T-cell (primary cell): ENCODE results near the gene SERPINB10. TPM values are rescaled to one million over a fixed set of nuclear protein-coding genes. Genes with fewer than 3 reads are reported as not detected.

ENCODE experiments used
- ATAC-seq, 4 experiments: fragments of 200-7000 bp in 3 of 4; fragments of 150-1000 bp in 1 of 4; cut with Tn5 transposase; replicated peaks in 1 of 4; 1 replicate in 3 of 4; 2 replicates in 1 of 4; pipeline ENCODE4 v1.10.0; 2021; ENCODE audit warnings: moderate library complexity in 3 of 4, mild to moderate bottlenecking in 2 of 4, moderate number of reproducible peaks in 1 of 4
- CTCF ChIA-PET, 2 donors: fragments of 300-600 bp; sonication (Branson Sonifier 250); formaldehyde crosslinking; loops; one replicate each; lab custom pipeline; 2022; ENCODE audit warnings: antibody characterized with exemption in 2 of 2; lab: Charles Lee
- POLR2A ChIA-PET, 2 donors: fragments of 300-600 bp; sonication (Branson Sonifier 250); formaldehyde crosslinking; loops; one replicate each; lab custom pipeline; 2022; ENCODE audit warnings: antibody characterized with exemption in 2 of 2; lab: Charles Lee
- DNase-seq, 35 experiments: peaks; one replicate each; pipeline versions ENCODE4 v3.0.0 to v3.0.0-alpha.2; 2013 to 2023
- H3K27ac ChIP-seq: one replicate; pipeline ENCODE4 v1.5.1; 2013; ENCODE audit warnings: low read length
- H3K27me3 ChIP-seq, 2 experiments: replicated peaks in 1 of 2; 1 replicate in 1 of 2; 2 replicates in 1 of 2; pipeline versions ENCODE4 v1.6.1 to v1.7.0; 2013; ENCODE audit warnings: low read length in 1 of 2, mixed read lengths in 1 of 2; ENCODE audit not compliant: control insufficient read depth in 2 of 2, insufficient read depth in 2 of 2; ENCODE audit errors: extremely low read depth in 1 of 2
- H3K36me3 ChIP-seq, 2 donors: 1 replicate in 1 of 2; 2 replicates in 1 of 2; pipeline versions ENCODE4 v1.6.1 to v1.7.0; 2013; ENCODE audit warnings: low read length in 1 of 2; ENCODE audit not compliant: control insufficient read depth in 2 of 2, insufficient read depth in 1 of 2; ENCODE audit errors: extremely low read depth in 1 of 2
- H3K4me1 ChIP-seq, 2 experiments: 1 replicate in 1 of 2; 2 replicates in 1 of 2; pipeline versions ENCODE4 v1.6.1 to v1.7.0; 2013; ENCODE audit warnings: low read length in 2 of 2, mixed read lengths in 1 of 2; ENCODE audit not compliant: insufficient read depth in 2 of 2, control insufficient read depth in 1 of 2; ENCODE audit errors: extremely low read depth in 1 of 2
- H3K4me3 ChIP-seq, 2 donors: 1 replicate in 1 of 2; 2 replicates in 1 of 2; pipeline versions ENCODE4 v1.5.1 to v1.7.0; 2013; ENCODE audit warnings: mild to moderate bottlenecking in 2 of 2, low read length in 1 of 2, moderate library complexity in 1 of 2; ENCODE audit not compliant: control insufficient read depth in 1 of 2; ENCODE audit errors: extremely low read depth in 1 of 2
- H3K9me3 ChIP-seq: 2 replicates; pipeline ENCODE4 v1.7.0; 2013
- H3K27ac Mint-ChIP-seq, 2 donors: one replicate each; pipeline ENCODE4 v1.8.0; 2020 to 2021; ENCODE audit warnings: mild to moderate bottlenecking in 2 of 2, mixed read lengths in 2 of 2
- H3K27me3 Mint-ChIP-seq, 2 donors: one replicate each; pipeline ENCODE4 v1.8.0; 2021 to 2022; ENCODE audit warnings: mixed read lengths in 2 of 2
- H3K36me3 Mint-ChIP-seq: one replicate; pipeline ENCODE4 v1.8.0; 2021; ENCODE audit warnings: mixed read lengths
- H3K4me1 Mint-ChIP-seq, 3 donors: one replicate each; pipeline ENCODE4 v1.8.0; 2020 to 2022; ENCODE audit warnings: mixed read lengths in 3 of 3, mild to moderate bottlenecking in 1 of 3
- H3K4me3 Mint-ChIP-seq, 3 donors: one replicate each; pipeline ENCODE4 v1.8.0; 2020 to 2022; ENCODE audit warnings: mild to moderate bottlenecking in 3 of 3, mixed read lengths in 3 of 3, moderate library complexity in 3 of 3
- H3K9me3 Mint-ChIP-seq, 3 donors: one replicate each; pipeline ENCODE4 v1.8.0; 2020 to 2022; ENCODE audit warnings: mixed read lengths in 3 of 3
- WGBS: methylation state at CpG from one replicate; pipeline ENCODE4 v1.1.5; 2013; ENCODE audit warnings: missing lambda C conversion rate; ENCODE audit not compliant: insufficient coverage; 5-methylcytosine and 5-hydroxymethylcytosine counted together
- total RNA-seq, 35 experiments: library from RNA in 6 of 35; stranded (reverse) in 6 of 35; fragments of 120-200 nt in 1 of 35; gene quantifications; one replicate each; pipeline versions ENCODE4 v1.2.1 to v1.2.4 and lab custom pipeline; 2013 to 2026

The SERPINB10 gene
- total RNA-seq, 5 donors from 2014 or later (not counting 1 experiment from before 2014, with no cell fraction given), result not detected

DNA sequence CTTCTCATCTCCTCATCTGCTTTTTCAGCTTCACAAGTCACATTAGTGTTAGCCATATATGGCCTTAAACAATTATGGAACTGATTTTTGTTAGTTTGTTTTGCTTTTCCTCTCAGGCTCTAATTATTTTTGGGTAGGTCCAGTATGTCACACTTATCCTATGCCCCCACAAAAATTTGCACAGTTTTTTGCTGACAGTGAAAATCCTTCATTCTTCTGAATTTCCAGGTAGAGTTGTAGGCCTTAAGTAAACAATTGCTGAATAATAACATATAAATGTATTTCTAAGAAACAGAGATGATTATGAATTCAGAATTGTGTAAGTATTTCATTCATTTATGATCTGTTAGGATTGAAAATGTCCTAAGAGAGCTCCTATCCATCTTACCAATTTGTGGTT, 8.6 kb upstream of the SERPINB10 start:
- peaks cover 0 to 5% of the 10 kb centered on the region in 2 experiments for H3K27me3 ChIP-seq
- ATAC-seq, result no peak
- Mint-ChIP-seq H3K4me1 (no peaks in the 10 kb centered on the region), H3K9me3 (no peaks in the 10 kb centered on the region), H3K4me3 (no peak overlapping the region), H3K27ac (no peak overlapping the region), H3K27me3 (peaks cover 14 to 20% of the 10 kb centered on the region in 2 donors), H3K36me3 (no peaks in the 10 kb centered on the region)
- H3K4me1 ChIP-seq, result no peaks in the 10 kb centered on the region
- no peaks in the 10 kb centered on the region for H3K36me3 ChIP-seq
- POLR2A ChIA-PET, result no interaction called here
- H3K27ac ChIP-seq, result no peak overlapping the region
- no peak for DNase-seq
- CTCF ChIA-PET, result no interaction called here
- H3K9me3 ChIP-seq, result no peaks in the 10 kb centered on the region
- H3K4me3 ChIP-seq, result no peak overlapping the region

DNA sequence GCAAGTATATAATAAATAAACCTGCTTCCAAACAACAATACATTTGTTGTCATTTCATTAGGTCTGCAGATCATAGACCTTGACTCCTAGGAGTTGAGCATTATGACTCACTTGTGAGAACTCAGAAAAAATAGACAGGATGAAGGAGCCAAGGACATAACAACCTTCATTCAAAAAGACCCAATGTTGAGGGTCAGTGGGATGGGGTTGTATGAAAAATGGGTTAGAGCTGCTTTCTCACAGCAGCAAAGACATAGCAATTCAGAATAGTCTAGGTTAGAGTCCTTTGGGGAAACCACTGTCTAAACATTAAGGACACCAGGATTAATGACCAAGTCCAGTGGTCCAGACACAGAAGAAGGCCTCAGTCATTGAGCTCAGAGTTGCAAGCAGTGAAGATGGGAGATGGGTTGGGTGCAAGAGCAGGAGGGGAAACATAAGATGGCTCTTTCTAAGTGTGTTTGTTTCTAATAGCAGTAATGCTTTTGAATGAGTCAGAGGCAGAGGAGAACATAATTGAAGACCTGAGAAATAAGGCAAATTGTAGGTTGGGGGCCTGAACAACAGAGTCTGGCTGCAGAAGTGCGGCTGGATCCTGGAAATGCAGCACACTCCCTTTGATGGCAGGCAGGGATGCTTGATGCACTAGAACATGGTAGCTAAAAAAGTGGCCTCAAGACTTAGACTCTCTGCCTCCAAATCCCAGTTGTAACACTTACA, 3.7 kb upstream of the SERPINB10 start:
- no peaks in the 10 kb centered on the region for H3K9me3 Mint-ChIP-seq
- no peaks in the 10 kb centered on the region for H3K9me3 ChIP-seq
- no peaks in the 10 kb centered on the region for H3K36me3 ChIP-seq
- H3K27me3 ChIP-seq, result peaks cover 0 to 4% of the 10 kb centered on the region in 2 experiments
- H3K4me1 ChIP-seq, result no peaks in the 10 kb centered on the region
- ChIA-PET POLR2A (no interaction called here), CTCF (interaction anchor here in 1 of 2 donors (0.5 kb wide), 1 partner anchor 87 kb away, joined by 3 read pairs; no protein-coding TSS in a partner anchor)
- ATAC-seq, result no peak
- H3K27ac ChIP-seq, result no peak overlapping the region
- H3K27ac Mint-ChIP-seq, result no peak overlapping the region
- H3K4me1 Mint-ChIP-seq, result no peaks in the 10 kb centered on the region
- peaks cover 9 to 25% of the 10 kb centered on the region in 2 donors for H3K27me3 Mint-ChIP-seq
- no peak overlapping the region for H3K4me3 ChIP-seq
- H3K36me3 Mint-ChIP-seq, result no peaks in the 10 kb centered on the region
- no CpG with 5 or more reads among the region's 1 CpG for WGBS
- DNase-seq, result no peak
- no peak overlapping the region for H3K4me3 Mint-ChIP-seq

DNA sequence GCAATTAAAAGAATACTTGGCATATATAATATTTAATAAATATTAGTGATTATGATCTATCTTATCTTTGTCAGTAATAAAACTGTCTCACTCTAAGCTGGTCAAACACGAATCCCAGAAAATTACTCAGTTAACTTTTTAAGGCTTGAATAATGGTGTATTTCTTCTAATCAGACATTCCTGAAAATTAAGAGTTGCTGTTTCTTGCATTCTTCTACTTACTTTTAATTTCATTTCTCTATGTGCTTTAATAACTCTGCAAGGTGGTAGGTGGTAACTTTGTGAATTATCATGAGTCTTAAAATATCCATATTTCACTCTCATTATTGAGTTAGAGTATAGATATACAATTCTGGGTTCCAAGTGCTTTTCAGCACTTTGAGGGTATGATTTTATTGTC, 3.1 kb upstream of the SERPINB10 start:
- ChIA-PET POLR2A (no interaction called here), CTCF (no interaction called here)
- H3K36me3 ChIP-seq, result no peaks in the 10 kb centered on the region
- H3K4me3 Mint-ChIP-seq, result no peak overlapping the region
- no CpG with 5 or more reads among the region's 1 CpG for WGBS
- H3K27me3 ChIP-seq, result peaks cover 0 to 4% of the 10 kb centered on the region in 2 experiments
- H3K27me3 Mint-ChIP-seq, result peaks cover 9 to 25% of the 10 kb centered on the region in 2 donors
- no peaks in the 10 kb centered on the region for H3K4me1 ChIP-seq
- no peaks in the 10 kb centered on the region for H3K9me3 Mint-ChIP-seq
- no peak overlapping the region for H3K4me3 ChIP-seq
- no peaks in the 10 kb centered on the region for H3K9me3 ChIP-seq
- H3K27ac ChIP-seq, result no peak overlapping the region
- no peak for DNase-seq
- H3K36me3 Mint-ChIP-seq, result no peaks in the 10 kb centered on the region
- ATAC-seq, result no peak
- no peak overlapping the region for H3K27ac Mint-ChIP-seq
- H3K4me1 Mint-ChIP-seq, result no peaks in the 10 kb centered on the region

DNA sequence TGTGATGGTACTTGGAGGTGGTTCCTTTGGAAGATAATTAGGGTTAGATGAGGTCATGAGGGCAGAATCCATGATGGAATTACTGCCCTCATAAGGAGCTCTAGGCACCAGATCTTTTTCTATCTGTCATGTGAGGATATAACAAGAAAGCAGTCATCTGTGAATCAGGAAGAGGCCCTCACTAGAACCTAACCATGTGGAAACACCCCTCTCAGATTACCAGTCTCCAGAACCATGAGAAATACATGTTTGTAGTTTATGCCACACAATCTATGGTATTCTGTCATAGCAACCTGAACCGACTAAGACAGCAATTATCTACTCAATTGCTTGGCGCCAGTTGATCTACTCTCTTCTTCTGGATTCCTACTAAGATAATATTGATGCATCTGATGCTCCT, 2.4 kb upstream of the SERPINB10 start:
- Mint-ChIP-seq H3K4me3 (no peak overlapping the region), H3K9me3 (no peaks in the 10 kb centered on the region), H3K27ac (no peak overlapping the region), H3K4me1 (no peaks in the 10 kb centered on the region), H3K36me3 (no peaks in the 10 kb centered on the region), H3K27me3 (peaks cover 7 to 25% of the 10 kb centered on the region in 2 donors)
- ATAC-seq (no peak), DNase-seq (no peak)
- Histone ChIP-seq H3K27ac (no peak overlapping the region), H3K9me3 (no peaks in the 10 kb centered on the region), H3K4me1 (no peaks in the 10 kb centered on the region), H3K4me3 (no peak overlapping the region), H3K36me3 (no peaks in the 10 kb centered on the region), H3K27me3 (peaks cover 0 to 4% of the 10 kb centered on the region in 2 experiments)
- ChIA-PET POLR2A (no interaction called here), CTCF (no interaction called here)
- WGBS, result no CpG with 5 or more reads among the region's 2 CpGs

DNA sequence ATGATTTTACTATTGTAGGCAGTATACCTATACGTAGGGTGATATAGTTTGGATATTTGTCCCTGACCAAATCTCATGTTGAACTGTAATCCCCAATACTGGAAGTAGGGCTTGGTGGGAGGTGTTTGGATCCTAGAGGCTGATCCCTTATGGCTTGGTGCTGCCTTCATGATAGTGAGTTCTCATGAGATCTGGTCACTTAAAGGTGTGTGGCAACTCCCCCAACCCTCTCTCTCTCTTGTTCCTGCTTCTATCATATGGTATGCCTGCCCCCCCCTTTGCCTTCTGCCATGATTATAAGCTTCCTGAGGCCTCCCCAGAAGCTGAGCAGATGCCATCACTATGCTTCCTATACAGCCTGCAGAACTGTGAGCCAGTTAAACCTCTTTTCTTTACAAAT, 1.7 kb upstream of the SERPINB10 start:
- no peak overlapping the region for H3K4me3 ChIP-seq
- no peaks in the 10 kb centered on the region for H3K4me1 ChIP-seq
- CTCF ChIA-PET, result no interaction called here
- Mint-ChIP-seq H3K4me3 (no peak overlapping the region), H3K9me3 (no peaks in the 10 kb centered on the region), H3K27ac (no peak overlapping the region), H3K36me3 (no peaks in the 10 kb centered on the region), H3K27me3 (peaks cover 7 to 25% of the 10 kb centered on the region in 2 donors), H3K4me1 (no peaks in the 10 kb centered on the region)
- H3K9me3 ChIP-seq, result no peaks in the 10 kb centered on the region
- H3K27ac ChIP-seq, result no peak overlapping the region
- POLR2A ChIA-PET, result no interaction called here
- no peaks in the 10 kb centered on the region for H3K36me3 ChIP-seq
- ATAC-seq (no peak), DNase-seq (no peak)
- peaks cover 0 to 4% of the 10 kb centered on the region in 2 experiments for H3K27me3 ChIP-seq
- no CpG with 5 or more reads among the region's 1 CpG for WGBS

DNA sequence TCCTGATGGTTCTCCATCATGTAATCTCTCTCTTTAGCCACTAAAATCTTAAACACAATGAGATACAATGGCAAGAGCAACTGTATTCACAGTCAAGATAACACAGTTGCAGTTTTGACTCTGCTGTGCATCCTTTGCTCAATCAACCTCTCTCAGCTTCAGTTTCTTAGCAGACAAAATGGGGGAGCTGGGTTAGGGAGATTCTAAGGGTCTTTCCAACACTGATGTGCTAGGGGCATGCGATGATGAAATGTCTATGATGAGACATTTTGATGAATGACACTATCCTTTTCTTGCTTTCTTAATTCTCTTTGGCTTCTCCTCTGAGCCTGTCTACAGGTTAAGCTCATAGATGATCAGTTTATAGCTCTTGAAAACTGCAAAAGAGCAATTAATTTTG, 1.1 kb downstream of the SERPINB10 start:
- H3K27ac Mint-ChIP-seq, result no peak overlapping the region
- no peak overlapping the region for H3K4me3 ChIP-seq
- peaks cover 0 to 2% of the 10 kb centered on the region in 2 experiments for H3K27me3 ChIP-seq
- no peaks in the 10 kb centered on the region for H3K9me3 Mint-ChIP-seq
- no peak overlapping the region for H3K27ac ChIP-seq
- ATAC-seq, result no peak
- H3K27me3 Mint-ChIP-seq, result peaks cover 15 to 29% of the 10 kb centered on the region in 2 donors
- H3K4me1 ChIP-seq, result no peaks in the 10 kb centered on the region
- H3K4me3 Mint-ChIP-seq, result no peak overlapping the region
- no peaks in the 10 kb centered on the region for H3K4me1 Mint-ChIP-seq
- WGBS, result no CpG with 5 or more reads among the region's 1 CpG
- DNase-seq, result no peak
- no peaks in the 10 kb centered on the region for H3K9me3 ChIP-seq
- ChIA-PET CTCF (no interaction called here), POLR2A (no interaction called here)
- no peaks in the 10 kb centered on the region for H3K36me3 ChIP-seq
- H3K36me3 Mint-ChIP-seq, result no peaks in the 10 kb centered on the region
